HG03457 (cell line): ENCODE data around the gene IPO13.

Experiments
- ATAC-seq: cut with Tn5 transposase; IDR thresholded peaks from one replicate; pipeline ENCODE4 v1.9.1; 2021; ENCODE audit warnings: moderate number of reproducible peaks; ENCODE audit not compliant: unreplicated experiment

The IPO13 gene

GRCh38 chr1:43930168-43930948, 16.4 kb upstream of the IPO13 start:
- ATAC-seq: no peak

- ATAC-seq: no peak
Measured at GRCh38 chr1:43930949-43931275, 15.8 kb upstream of the IPO13 start.

- no peak for ATAC-seq
Measured at GRCh38 chr1:43931711-43932660, 14.8 kb upstream of the IPO13 start.

- no peak for ATAC-seq
Measured at GRCh38 chr1:43932786-43933385, 13.9 kb upstream of the IPO13 start.

GRCh38 chr1:43933386-43934100, 13.2 kb upstream of the IPO13 start, which contains the start of gene ARTN:
Gene ARTN, plus strand, starts transcription at chr1:43933801. Its CDS starts 1,856 bp downstream, at chr1:43935657.
- no peak for ATAC-seq

- no peak for ATAC-seq
Measured at GRCh38 chr1:43934101-43934985, 12.4 kb upstream of the IPO13 start.

- no peak for ATAC-seq
Measured at GRCh38 chr1:43934986-43935324, 11.8 kb upstream of the IPO13 start.

GRCh38 chr1:43935711-43936427, 10.9 kb upstream of the IPO13 start:
- ATAC-seq: no peak

- no peak for ATAC-seq
Measured at GRCh38 chr1:43936431-43937151, 10.2 kb upstream of the IPO13 start.

- no peak for ATAC-seq
Measured at GRCh38 chr1:43937179-43937865, 9.4 kb upstream of the IPO13 start.

- no peak for ATAC-seq
Measured at GRCh38 chr1:43938383-43938782, 8.4 kb upstream of the IPO13 start.

GRCh38 chr1:43938892-43939587, 7.7 kb upstream of the IPO13 start:
- no peak for ATAC-seq

- no peak for ATAC-seq
Measured at GRCh38 chr1:43942411-43942810, 4.3 kb upstream of the IPO13 start.

- no peak for ATAC-seq
Measured at GRCh38 chr1:43944860-43945259, 1.9 kb upstream of the IPO13 start.

- no peak for ATAC-seq
Measured at GRCh38 chr1:43945674-43946235, 995 bp upstream of the IPO13 start.

- ATAC-seq: no peak
Measured at GRCh38 chr1:43947061-43947873, 517 bp downstream of the IPO13 start.
